Measurements from ENCODE around the gene APIP.

APIP gene

GRCh38 chr11:34839969-34840368 lies 76.2 kb downstream of the APIP start:
- DNase-seq, result no peak

DNA sequence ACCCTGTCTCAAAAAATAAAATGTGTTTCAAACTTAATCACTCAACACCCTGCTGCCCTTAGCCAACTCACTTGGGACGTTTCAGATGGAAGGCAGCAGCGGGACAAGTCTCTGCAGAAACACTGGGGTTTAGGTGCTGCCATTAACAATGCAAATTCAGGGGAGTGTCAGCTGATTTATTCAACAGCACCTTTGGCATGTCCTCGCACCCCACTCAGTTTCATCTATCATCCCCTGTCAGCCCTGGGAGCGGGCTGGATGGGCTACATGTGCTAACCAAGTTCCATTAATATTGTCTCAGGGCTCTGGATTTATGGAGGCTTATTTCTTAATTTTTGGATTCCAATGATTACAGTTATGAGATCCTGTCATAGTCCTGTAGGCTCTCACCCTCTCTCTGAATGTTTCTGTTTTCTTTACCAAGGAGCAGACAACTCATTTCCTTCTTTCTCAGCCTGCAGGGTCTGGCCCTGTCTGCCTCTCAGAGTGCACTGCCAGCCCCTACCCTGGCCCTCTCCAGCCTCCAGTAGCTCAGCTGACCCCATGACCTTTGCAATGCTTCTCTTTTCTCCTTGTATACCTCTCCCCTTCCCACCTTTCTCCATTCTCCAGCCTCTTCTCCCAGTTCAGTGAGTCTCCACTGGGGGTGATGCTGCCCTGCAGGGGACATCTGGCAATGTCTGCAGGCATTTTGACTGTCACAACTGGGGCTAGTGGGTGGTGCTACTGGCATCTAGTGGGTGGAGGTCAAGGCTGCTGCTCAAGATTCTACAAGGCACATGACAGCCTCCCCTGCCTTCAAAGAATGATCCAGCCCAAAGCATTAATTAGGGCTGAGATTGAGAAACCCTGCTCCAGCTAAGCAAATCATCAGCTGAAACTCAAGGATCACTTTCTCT lies 79.0 kb downstream of the APIP start:
- DNase-seq, result no peak

DNA sequence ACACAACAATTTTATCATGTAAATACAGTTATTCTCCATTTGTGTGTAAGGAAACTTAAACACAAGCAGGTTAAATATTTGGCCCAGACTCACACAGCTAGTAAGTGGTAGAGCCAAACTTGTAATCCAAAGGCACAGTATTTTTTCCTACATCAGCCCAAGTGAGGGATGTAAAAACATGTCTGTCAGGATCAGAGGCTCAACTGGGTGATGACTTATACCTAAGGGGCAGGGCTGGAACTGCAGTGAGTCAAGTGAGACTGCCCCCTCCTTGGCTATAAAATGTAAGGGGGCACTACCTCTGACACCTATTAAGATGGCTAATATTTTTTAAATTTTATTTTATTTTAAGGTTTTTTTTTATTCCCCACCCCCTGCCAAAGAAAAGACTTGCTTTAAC lies 82.6 kb downstream of the APIP start:
- DNase-seq, result no peak

Data from activated CD4-positive, alpha-beta T cell treated with anti-CD3 and anti-CD28 coated beads, Interleukin-2, amount 50 U/mL, for 16 hours (primary cell).